Measurements from ENCODE around the gene DBH.

The DBH gene

DNA sequence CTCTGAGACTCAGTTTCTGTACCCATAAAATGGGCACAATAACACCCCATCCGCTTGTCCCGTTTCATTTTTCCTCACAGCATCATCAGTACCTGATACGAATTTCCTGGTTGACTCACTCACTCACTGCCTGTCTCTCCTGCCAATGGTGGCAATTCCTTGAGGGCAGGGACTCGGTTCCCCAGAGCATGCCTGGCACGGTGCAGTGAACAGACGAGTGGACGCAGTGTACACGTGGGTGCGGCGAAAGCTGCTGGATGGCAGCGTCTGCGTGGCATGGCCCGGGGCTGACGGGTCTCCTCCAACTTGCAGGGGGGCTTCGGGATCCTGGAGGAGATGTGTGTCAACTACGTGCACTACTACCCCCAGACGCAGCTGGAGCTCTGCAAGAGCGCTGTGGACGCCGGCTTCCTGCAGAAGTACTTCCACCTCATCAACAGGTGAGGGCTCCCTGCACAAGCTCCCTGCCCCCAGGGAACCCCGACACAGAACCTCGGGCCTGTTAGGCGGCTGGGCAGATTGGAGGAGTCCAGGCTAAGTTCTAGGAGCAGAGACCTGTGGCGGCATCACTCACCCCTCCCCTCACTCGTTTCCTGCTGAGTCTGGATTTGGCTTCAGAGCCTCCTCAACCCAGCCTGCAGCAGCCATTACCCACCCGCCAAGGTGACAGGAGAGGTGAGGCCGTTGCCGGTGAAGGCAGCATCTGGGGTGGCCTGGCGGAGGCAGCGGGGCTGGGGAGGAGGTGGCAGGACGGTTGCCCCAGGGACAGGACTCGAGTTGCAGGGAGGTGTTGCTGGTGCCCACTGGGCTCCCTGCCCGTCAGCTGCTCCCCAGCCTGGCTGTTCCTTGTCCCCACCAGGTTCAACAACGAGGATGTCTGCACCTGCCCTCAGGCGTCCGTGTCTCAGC is 20.3 kb downstream of the DBH start:
- TF ChIP-seq, protein P1, sequence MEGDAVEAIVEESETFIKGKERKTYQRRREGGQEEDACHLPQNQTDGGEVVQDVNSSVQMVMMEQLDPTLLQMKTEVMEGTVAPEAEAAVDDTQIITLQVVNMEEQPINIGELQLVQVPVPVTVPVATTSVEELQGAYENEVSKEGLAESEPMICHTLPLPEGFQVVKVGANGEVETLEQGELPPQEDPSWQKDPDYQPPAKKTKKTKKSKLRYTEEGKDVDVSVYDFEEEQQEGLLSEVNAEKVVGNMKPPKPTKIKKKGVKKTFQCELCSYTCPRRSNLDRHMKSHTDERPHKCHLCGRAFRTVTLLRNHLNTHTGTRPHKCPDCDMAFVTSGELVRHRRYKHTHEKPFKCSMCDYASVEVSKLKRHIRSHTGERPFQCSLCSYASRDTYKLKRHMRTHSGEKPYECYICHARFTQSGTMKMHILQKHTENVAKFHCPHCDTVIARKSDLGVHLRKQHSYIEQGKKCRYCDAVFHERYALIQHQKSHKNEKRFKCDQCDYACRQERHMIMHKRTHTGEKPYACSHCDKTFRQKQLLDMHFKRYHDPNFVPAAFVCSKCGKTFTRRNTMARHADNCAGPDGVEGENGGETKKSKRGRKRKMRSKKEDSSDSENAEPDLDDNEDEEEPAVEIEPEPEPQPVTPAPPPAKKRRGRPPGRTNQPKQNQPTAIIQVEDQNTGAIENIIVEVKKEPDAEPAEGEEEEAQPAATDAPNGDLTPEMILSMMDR (IDR thresholded peaks at IDR 0.05) = no peak

DNA sequence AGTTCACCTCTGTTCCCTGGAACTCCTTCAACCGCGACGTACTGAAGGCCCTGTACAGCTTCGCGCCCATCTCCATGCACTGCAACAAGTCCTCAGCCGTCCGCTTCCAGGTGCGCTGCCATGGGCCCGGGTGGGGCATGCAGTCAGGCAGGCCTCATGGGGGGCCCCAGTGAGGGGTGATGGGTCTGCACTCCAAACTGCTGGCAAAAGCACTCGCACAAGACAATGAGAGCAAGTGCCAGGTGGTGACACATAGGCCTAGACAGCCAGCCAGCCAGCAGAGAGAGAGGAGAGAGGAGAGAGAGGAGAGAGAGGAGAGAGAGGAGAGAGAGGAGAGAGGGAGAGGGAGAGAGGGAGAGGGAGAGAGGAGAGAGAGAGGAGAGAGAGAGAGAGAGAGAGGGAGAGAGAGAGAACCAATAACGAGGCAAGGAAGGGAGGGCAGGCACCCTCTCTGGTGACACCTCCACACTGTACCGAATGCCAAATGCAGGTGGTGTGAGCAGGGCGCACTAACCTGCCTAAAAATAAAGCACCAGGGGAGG is 21.0 kb downstream of the DBH start:
- TF ChIP-seq, protein P1 (IDR thresholded peaks at IDR 0.05) = no peak

- TF ChIP-seq, protein P1 (IDR thresholded peaks at IDR 0.05) = no peak
These were observed 22.6 kb downstream of the DBH start for GRCh38 chr9:133658442-133659431.

DNA sequence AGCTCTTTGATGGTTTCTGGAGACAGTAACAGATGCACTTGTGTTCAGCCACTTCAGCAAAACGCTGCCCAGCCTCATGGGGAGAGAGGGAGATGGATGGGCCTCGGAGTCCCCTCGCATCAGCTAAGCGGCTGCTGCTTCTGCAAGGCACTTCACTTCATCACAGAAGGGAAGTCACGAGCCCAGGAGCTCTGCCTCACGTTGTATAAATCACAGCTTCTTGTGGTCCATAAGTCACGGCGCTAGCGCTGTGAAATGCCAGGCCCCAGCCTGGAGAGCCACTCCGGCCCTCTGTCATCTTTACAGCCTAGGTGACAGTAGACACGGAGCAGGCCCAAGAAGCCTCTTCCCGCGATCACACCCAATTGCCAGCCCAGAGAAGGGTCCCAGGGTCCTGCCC is 23.4 kb downstream of the DBH start:
- TF ChIP-seq, protein P1 (IDR thresholded peaks at IDR 0.05) = no peak

DNA sequence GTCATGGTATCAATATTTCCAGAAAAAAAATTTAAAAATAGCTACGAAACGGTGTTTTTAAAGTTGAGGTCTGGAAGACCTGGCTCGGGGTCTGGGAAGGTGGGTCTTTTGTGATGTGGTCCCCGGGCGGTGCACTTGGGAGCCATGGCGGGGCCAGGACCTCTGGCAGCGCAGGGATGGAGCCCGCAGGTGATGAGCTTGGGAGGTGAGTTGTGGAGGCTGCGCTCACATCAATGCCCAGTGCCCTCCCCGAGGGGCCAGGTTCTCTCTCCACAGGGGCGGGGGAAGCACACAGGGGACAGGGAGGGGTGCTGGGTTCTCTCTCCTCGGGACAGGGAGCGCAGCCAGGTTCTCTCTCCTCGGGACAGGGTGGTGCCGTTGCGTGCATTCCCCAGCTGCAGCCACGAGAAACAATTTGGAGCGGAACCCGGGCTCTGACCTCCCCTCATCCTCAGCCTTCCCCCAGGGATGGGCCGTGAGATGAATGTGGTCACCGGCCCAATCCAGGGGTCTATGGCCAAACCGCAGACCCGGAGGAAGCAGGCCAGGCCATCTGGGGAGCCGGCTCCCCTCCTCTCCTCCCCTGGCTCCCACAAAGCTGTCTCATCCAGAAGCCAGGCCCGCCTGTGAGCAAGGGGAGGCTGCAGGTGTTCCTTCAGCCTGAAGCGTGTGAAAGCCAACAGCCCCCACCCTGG is 25.8 kb downstream of the DBH start:
- TF ChIP-seq, protein P1 (IDR thresholded peaks at IDR 0.05) = no peak

DNA sequence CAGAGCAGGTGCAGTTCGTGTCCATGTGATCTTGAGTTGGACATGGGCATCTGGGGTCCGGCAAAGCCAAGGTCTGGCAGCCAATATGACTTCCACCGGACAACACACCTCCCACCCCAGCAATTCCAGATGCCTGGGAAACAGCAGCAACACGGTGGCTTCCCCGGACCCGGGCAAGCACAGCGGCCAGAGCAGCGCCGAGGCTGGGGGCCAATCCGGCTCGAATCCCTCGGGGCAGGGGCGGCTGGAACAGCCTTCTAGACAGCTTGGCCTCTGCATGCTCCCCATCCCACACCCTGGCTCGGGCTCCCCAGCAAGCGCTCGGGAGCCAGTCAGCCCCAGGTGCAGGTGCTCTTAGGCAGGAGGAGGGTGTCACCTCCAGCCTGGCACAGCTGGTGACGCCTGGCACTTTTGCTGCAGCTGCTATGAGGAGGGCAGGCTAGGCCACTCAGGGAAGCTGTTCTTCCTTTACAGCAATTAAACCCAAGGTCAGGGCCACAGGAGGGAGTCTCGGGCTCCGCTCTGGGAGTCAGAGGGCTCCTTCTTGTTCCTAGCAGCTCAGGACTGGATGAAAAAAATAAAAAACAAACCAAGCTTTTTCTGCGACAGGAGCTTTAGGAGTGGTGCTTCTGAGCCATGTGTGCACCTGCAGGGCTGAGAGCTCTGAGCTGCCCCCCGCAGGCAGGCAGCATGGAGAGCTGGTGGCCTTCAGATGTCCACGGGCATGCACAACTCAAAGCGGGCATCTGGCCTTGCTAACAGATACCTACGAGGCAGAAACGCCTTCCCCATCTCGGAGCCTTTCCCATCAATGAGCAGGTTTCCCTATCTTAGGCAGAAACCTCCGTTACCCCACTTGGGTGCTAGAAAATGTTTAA is 28.2 kb downstream of the DBH start:
- TF ChIP-seq, protein P1 (IDR thresholded peaks at IDR 0.05) = no peak; the same call in 1 of the 2 replicates

All from LNCAP (cell line).